Hippocampal formation (tissue), 2 donors: ENCODE measurements around the gene SLC25A21.

Experiments used
- DNase-seq, 2 donors: peaks; one replicate each; lab custom pipeline; 2025; lab: John Stamatoyannopoulos, UW

SLC25A21 gene

GRCh38 chr14:36662543-36663403 lies 509.6 kb downstream of the SLC25A21 start:
- no peak for DNase-seq

GRCh38 chr14:36662258-36662542 lies 510.2 kb downstream of the SLC25A21 start:
- no peak for DNase-seq

GRCh38 chr14:36661506-36662257 lies 510.7 kb downstream of the SLC25A21 start, which contains the start of gene PAX9:
Gene PAX9, plus strand, starts transcription at chr14:36661860. Its CDS starts 230 bp downstream, at chr14:36662090.
- no peak for DNase-seq

GRCh38 chr14:36660736-36661505 lies 511.5 kb downstream of the SLC25A21 start:
- DNase-seq = no peak

GRCh38 chr14:36659822-36660735 lies 512.3 kb downstream of the SLC25A21 start:
- DNase-seq = no peak

- no peak for DNase-seq
These were observed 513.2 kb downstream of the SLC25A21 start for GRCh38 chr14:36659010-36659821.

- DNase-seq = no peak
These were observed 514.0 kb downstream of the SLC25A21 start for GRCh38 chr14:36658123-36659009.

- DNase-seq = no peak
These were observed 514.8 kb downstream of the SLC25A21 start for GRCh38 chr14:36657399-36658122.

- no peak for DNase-seq
These were observed 515.6 kb downstream of the SLC25A21 start for GRCh38 chr14:36656687-36657398.

GRCh38 chr14:36655963-36656686 lies 516.3 kb downstream of the SLC25A21 start:
- DNase-seq = no peak

GRCh38 chr14:36655571-36655962 lies 516.8 kb downstream of the SLC25A21 start:
- DNase-seq = no peak

GRCh38 chr14:36654794-36655381 lies 517.5 kb downstream of the SLC25A21 start:
- no peak for DNase-seq

GRCh38 chr14:36653962-36654793 lies 518.2 kb downstream of the SLC25A21 start:
- DNase-seq = no peak

GRCh38 chr14:36653413-36653812 lies 519.0 kb downstream of the SLC25A21 start:
- DNase-seq = no peak

GRCh38 chr14:36652542-36653201 lies 519.7 kb downstream of the SLC25A21 start:
- no peak for DNase-seq
